Lower lobe of right lung (tissue), 2 donors: ENCODE data around the gene ADAM12. TPM values are rescaled to one million over a fixed set of nuclear protein-coding genes. Genes with fewer than 3 reads are reported as not detected.

Experiments
- ATAC-seq, 2 donors: fragments of 200-7000 bp; cut with Tn5 transposase; one replicate each; pipeline ENCODE4 v1.9.1; 2020 to 2022; ENCODE audit warnings: mild to moderate bottlenecking in 2 of 2, moderate library complexity in 2 of 2
- DNase-seq: peaks from one replicate; pipeline ENCODE4 v3.0.0-alpha.2; 2020
- H3K27ac ChIP-seq: fragments of 200-600 bp; one replicate; pipeline ENCODE4 v1.8.0; 2022
- H3K27me3 ChIP-seq: fragments of 200-600 bp; one replicate; pipeline ENCODE4 v1.8.0; 2022; ENCODE audit warnings: low read depth
- H3K36me3 ChIP-seq: fragments of 200-600 bp; one replicate; pipeline ENCODE4 v1.8.0; 2022; ENCODE audit warnings: mild to moderate bottlenecking
- H3K4me1 ChIP-seq: fragments of 200-600 bp; one replicate; pipeline ENCODE4 v1.8.0; 2022
- H3K4me3 ChIP-seq: fragments of 200-600 bp; one replicate; pipeline ENCODE4 v1.8.0; 2022; ENCODE audit warnings: mild to moderate bottlenecking
- H3K9me3 ChIP-seq: fragments of 200-600 bp; one replicate; pipeline ENCODE4 v1.8.0; 2022
- intact Hi-C: fragments of 100-400 bp; cut with DNase I; formaldehyde crosslinking; loops from one replicate; pipeline ENCODE4 v1.11.0; 2022
- total RNA-seq: library from RNA; stranded (reverse); fragmentation: NEBNext Ultra II Directional; extraction: Animal tissue kit (Norgen Biotek cat#: 25700); gene quantifications from one replicate; pipeline ENCODE4 v1.2.1, GENCODE V29; 2021
- TF ChIP-seq, protein P1 (sequence below): fragments of 200-600 bp; IDR thresholded peaks from one replicate; pipeline ENCODE4 v1.8.0; 2022; ENCODE audit warnings: antibody characterized with exemption, mild to moderate bottlenecking
- donor health status: DM: no; HTN: yes; CAD: no; lungs with severe emphysema.

The ADAM12 gene
- total RNA-seq, 1 donor from 2014 or later = 0.92 TPM

DNA sequence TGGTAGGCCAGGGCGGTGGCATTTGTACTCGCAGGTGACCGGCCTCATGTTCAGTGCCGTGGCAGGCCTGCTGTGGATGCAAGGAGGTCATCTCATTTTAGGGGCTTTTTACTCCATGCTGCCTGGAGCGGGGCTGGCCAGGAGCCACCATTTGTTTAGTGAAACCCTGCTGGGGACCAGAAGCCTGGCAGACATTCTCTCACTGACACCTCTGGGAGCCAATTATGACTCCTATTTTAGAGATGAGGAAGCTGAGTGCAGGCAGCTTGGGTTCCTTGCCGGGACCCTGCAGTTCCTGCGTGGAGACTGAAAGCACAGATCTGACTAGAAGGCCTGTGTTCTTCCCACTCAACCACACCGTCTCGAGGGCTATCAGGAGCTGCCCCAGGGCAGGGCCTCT, 305.3 kb downstream of the ADAM12 start:
- TF ChIP-seq, protein P1, sequence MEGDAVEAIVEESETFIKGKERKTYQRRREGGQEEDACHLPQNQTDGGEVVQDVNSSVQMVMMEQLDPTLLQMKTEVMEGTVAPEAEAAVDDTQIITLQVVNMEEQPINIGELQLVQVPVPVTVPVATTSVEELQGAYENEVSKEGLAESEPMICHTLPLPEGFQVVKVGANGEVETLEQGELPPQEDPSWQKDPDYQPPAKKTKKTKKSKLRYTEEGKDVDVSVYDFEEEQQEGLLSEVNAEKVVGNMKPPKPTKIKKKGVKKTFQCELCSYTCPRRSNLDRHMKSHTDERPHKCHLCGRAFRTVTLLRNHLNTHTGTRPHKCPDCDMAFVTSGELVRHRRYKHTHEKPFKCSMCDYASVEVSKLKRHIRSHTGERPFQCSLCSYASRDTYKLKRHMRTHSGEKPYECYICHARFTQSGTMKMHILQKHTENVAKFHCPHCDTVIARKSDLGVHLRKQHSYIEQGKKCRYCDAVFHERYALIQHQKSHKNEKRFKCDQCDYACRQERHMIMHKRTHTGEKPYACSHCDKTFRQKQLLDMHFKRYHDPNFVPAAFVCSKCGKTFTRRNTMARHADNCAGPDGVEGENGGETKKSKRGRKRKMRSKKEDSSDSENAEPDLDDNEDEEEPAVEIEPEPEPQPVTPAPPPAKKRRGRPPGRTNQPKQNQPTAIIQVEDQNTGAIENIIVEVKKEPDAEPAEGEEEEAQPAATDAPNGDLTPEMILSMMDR = no peak
- ATAC-seq = no peak

DNA sequence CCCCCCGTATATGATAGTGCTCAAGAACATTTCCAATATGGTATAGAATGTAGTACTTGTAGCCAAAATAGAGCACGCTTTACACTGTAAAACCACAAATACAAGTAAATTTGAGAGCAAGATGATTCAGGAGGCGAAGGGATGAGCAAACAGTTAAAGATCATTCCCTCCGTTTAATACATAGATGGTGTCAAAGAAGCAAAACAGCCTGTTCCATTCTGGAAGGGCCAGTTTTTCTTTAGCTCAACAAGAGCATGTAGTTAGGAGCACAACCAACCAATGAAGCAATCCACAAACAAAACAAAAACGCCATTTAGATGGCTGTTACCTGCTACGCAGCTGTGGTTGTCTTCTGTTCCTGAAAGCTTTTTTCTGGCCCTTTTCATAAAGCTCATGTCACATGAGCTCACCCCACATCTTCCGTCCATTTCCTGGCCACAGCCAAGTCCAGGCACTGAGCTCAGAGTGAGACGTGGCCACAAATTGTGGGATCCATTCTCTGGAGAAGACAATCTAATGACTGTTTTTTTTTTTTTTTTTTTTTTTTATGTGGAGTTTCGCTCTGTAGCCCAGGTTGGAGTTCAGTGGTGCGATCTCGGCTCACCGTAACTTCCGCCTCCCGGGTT, 306.3 kb downstream of the ADAM12 start:
- no peaks in the 10 kb centered on the region for H3K4me1 ChIP-seq
- H3K27me3 ChIP-seq = no peaks in the 10 kb centered on the region
- H3K36me3 ChIP-seq = no peaks in the 10 kb centered on the region
- DNase-seq (no peak), ATAC-seq (no peak)
- H3K27ac ChIP-seq = no peak overlapping the region
- intact Hi-C loops = no loop called here
- no peaks in the 10 kb centered on the region for H3K9me3 ChIP-seq
- H3K4me3 ChIP-seq = no peak overlapping the region
- TF ChIP-seq, protein P1 = no peak

More for the DNA sequence above, 305.3 kb downstream of the ADAM12 start:
- Histone ChIP-seq H3K4me3 (no peak overlapping the region), H3K27ac (no peak overlapping the region), H3K36me3 (no peaks in the 10 kb centered on the region), H3K4me1 (no peaks in the 10 kb centered on the region), H3K9me3 (no peaks in the 10 kb centered on the region), H3K27me3 (no peaks in the 10 kb centered on the region)
- no peak for DNase-seq
- intact Hi-C loops = no loop called here

DNA sequence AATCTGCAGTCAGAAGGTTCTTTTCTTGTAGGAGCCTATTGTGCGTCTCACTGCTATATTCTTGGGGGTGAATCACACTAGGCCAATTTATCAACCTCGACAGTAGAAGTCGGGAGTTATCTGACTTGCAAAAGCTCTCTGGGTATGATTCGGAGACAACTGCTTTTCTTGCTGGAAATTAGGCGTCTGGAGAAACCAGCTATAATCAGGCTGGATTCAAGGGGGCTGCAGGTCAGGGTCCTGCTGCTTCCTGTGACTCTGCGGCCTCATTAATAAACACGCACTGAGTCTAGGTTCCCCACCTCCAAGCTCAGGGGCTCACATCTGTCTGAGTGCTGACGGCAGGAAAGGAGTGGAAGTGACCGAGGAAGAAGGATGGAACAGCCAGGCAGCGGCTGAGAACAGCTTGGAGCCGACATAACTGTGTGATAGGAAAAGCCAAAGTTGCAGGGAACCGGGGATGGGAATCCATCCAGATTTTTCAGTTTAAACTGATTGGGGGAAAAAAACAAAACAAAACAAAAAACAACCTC, 307.3 kb downstream of the ADAM12 start:
- TF ChIP-seq, protein P1 = no peak
- Histone ChIP-seq H3K9me3 (no peaks in the 10 kb centered on the region), H3K27me3 (no peaks in the 10 kb centered on the region), H3K36me3 (no peaks in the 10 kb centered on the region), H3K4me3 (peak overlapping the region; percentile 7), H3K27ac (no peak overlapping the region), H3K4me1 (no peaks in the 10 kb centered on the region)
- ATAC-seq (no peak), DNase-seq (no peak)
- intact Hi-C loops = no loop called here

DNA sequence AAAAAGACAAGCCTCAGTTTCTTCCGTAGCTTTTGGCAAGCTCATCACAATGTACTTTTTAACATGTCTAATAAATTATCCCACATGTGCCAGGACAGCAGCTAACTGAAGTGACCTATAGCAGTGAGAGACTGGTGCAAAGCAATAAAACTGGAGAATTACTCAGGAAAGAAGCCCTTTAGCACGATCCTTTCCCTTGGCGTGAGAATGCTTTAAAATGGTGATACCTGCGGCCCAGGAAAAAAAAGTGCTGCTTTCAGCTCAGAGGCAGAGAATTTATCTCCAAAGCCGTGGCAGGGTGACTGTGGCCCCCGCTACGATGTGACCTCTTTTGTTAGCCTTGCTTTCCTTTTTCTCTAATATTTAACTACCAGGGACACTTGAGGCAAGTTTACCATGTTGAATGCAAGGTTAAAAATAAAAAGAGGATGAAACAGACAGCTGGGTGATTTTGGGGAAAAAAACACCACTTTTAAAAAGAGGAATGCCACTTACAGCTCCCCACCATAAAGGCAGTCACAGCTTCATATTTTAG, 307.9 kb downstream of the ADAM12 start:
- Histone ChIP-seq H3K4me3 (no peak overlapping the region), H3K9me3 (no peaks in the 10 kb centered on the region), H3K27me3 (no peaks in the 10 kb centered on the region), H3K4me1 (no peaks in the 10 kb centered on the region), H3K36me3 (no peaks in the 10 kb centered on the region), H3K27ac (no peak overlapping the region)
- no peak for DNase-seq
- intact Hi-C loops = no loop called here
- TF ChIP-seq, protein P1 = no peak
- ATAC-seq = no peak

DNA sequence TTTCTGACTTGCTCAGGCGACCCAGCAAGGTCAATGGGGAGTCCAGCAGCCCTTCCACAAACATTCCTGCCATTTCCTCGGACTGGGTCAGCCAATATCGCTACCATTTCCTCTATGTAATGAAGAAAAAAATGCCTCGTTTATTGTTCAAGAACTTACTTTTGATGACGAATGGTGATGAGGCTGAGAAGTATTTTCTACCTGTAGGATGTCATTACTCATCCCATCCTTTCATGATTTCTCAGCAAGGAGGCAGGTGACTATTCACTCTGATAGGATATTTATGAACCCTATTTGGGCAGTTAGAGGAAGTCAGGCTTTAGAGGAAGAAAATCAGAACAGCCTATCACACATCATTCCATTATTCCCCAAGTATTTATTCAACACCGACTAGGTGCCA, 313.3 kb downstream of the ADAM12 start:
- TF ChIP-seq, protein P1 = no peak

More for the DNA sequence above, 313.3 kb downstream of the ADAM12 start:
- Histone ChIP-seq H3K36me3 (no peaks in the 10 kb centered on the region), H3K27me3 (no peaks in the 10 kb centered on the region), H3K4me1 (no peaks in the 10 kb centered on the region), H3K4me3 (no peak overlapping the region), H3K27ac (no peak overlapping the region), H3K9me3 (no peaks in the 10 kb centered on the region)
- intact Hi-C loops = no loop called here
- DNase-seq (no peak), ATAC-seq (no peak)
